ENCODE results near the gene GALK1. TPM values are rescaled to one million over a fixed set of nuclear protein-coding genes. Genes with fewer than 3 reads are reported as not detected.

The GALK1 gene
- total and polyA plus RNA-seq, 9 of the 15 experiments (the other 6 are each of a cell fraction or from before 2014, with no cell fraction given): 0.45 to 51.6 (median 17.4) TPM

- no peak overlapping the region for H3K4me3 ChIP-seq
- H3K79me2 ChIP-seq (ENCODE audit: control insufficient read depth, insufficient read depth, low read length): no peaks in the 10 kb centered on the region
- no peak for TF ChIP-seq NUFIP1 (IDR thresholded peaks at IDR 0.05; ENCODE audit: partially characterized antibody)
- no peak for TF ChIP-seq NELFE (IDR thresholded peaks at IDR 0.05; ENCODE audit: insufficient read depth, insufficient read length)
- no peak for TF ChIP-seq SRSF7 (optimal IDR thresholded peaks at IDR 0.05; ENCODE audit: low read depth, low read length)
- no peak for TF ChIP-seq C11orf30 (IDR thresholded peaks at IDR 0.05; ENCODE audit: low read depth)
- TF ChIP-seq, protein P1, sequence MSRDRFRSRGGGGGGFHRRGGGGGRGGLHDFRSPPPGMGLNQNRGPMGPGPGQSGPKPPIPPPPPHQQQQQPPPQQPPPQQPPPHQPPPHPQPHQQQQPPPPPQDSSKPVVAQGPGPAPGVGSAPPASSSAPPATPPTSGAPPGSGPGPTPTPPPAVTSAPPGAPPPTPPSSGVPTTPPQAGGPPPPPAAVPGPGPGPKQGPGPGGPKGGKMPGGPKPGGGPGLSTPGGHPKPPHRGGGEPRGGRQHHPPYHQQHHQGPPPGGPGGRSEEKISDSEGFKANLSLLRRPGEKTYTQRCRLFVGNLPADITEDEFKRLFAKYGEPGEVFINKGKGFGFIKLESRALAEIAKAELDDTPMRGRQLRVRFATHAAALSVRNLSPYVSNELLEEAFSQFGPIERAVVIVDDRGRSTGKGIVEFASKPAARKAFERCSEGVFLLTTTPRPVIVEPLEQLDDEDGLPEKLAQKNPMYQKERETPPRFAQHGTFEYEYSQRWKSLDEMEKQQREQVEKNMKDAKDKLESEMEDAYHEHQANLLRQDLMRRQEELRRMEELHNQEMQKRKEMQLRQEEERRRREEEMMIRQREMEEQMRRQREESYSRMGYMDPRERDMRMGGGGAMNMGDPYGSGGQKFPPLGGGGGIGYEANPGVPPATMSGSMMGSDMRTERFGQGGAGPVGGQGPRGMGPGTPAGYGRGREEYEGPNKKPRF (IDR thresholded peaks at IDR 0.05; ENCODE audit: low read depth, low read length): no peak
- TF ChIP-seq REST (IDR thresholded peaks at IDR 0.05; ENCODE audit: borderline replicate concordance): no peak
- TF ChIP-seq REST (CRISPR knock-in tag; IDR thresholded peaks at IDR 0.05; ENCODE audit: low read depth): no peak
- no peak overlapping the region for H3K27ac ChIP-seq (ENCODE audit: extremely low read depth, low read depth, low read length)
- no peak for DNase-seq (ENCODE audit: extremely low read depth in 1 of 4, low spot score in 3 of 4)
- no peaks in the 10 kb centered on the region for H3K36me3 ChIP-seq (ENCODE audit: control insufficient read depth, insufficient read depth, low read length)
- no peak overlapping the region for H3K9ac ChIP-seq (ENCODE audit: insufficient read depth in 1 of 2, low read depth in 2 of 2, low read length in 2 of 2)
- H3K9me1 ChIP-seq (ENCODE audit: control insufficient read depth, insufficient read depth, low read length): no peaks in the 10 kb centered on the region
- peaks cover 0 to 38% of the 10 kb centered on the region in 2 experiments; a peak in 2 of 5 replicates for H3K4me1 ChIP-seq (replicated peaks in 1 of 2; ENCODE audit: control insufficient read depth in 2 of 2, insufficient read depth in 2 of 2, low read length in 2 of 2)
- intact Hi-C loops (cut with micrococcal nuclease): no loop called here
- no TSS peak for BruUV-seq (replicated peaks)
- no peaks in the 10 kb centered on the region for H4K20me1 ChIP-seq (replicated peaks; ENCODE audit: control insufficient read depth, insufficient read depth, low read length)
- H2AFZ ChIP-seq (ENCODE audit: low read depth, low read length): no peak overlapping the region
- 14% methylated on average over 6 of the region's 7 CpGs for WGBS (ENCODE audit: insufficient coverage, low coverage, missing lambda C conversion rate)
- no peak overlapping the region for H3K4me2 ChIP-seq (ENCODE audit: insufficient read depth, low read length)
- H3K9me3 ChIP-seq (replicated peaks; ENCODE audit: control insufficient read depth, insufficient read depth, low read depth, low read length): no peaks in the 10 kb centered on the region
- peaks cover 12 to 47% of the 10 kb centered on the region in 2 experiments; a peak in 4 of 5 replicates for H3K27me3 ChIP-seq (ENCODE audit: control insufficient read depth in 2 of 2, insufficient read depth in 2 of 2, low read length in 2 of 2)
- POLR2A ChIA-PET: interaction anchor here (0.6 to 2.4 kb wide), 5 partner anchors 9 to 96 kb away, joined by 3 to 12 read pairs (median 3); partner anchors contain the start of gene SMIM5
- CTCF ChIA-PET (ENCODE audit: low intra/inter-chr PET ratio): no interaction called here
- FAIRE-seq: no peak
- no peak for ATAC-seq
- in situ Hi-C loops (cut with MboI): no loop called here
Measured at GRCh38 chr17:75729351-75729750, 35.6 kb downstream of the GALK1 start.

All from K562 (cell line).